ENCODE results near the gene SUPT6H.

The SUPT6H gene

DNA sequence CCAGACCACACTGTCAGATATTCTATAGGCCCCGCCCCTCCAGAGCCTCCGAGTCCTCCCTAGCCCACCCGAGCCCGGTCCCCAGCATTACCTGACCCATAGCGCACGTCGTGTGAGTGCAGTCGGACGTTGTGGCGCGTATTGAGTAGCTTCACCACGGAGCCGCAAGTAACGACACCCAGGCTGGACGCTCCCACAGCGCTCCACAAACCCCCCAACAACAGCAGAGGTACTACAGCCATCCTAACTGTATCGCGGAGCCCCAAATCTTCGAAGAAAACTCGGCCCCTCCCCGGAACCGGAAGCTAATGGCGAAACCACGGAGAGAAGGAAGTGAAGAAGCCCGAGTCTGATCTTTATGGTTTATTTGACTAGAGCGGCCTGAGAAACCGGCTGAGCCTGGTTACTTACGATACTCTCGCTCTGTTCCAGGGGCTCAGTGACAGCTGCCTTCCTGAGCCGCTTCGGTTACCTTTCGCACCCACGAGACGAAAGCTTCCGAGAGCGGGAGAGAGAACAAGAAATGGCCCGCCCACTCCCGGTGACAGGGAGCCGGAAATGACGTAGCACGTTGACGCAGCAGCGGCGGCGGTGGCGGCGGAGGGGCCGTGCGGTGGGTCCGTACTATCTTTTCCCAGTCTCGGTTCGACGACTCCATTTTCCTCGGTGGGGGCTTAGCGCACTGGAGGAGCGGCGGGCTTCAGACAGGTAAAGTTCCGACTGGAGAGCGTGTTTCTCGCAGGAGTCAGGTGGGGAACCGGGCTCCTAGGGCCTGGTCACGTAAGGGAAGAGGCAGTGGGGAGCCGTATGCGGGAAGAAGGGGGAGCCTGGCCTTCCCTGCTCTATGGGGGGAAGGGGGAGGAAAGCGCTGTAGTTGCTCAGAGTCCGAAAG is at the start of gene SUPT6H, which contains the start of gene SDF2:
TSS of gene SUPT6H (plus strand) at position 571 of the 892 bp plus-strand sequence. CDS start 11,197 bp downstream, outside the sequence.
TSS of gene SDF2 (minus strand) at position 272 of the 892 bp plus-strand sequence. CDS start at position 242, 30 bp downstream.
- peaks cover 9% of the 10 kb centered on the region for H3K4me1 ChIP-seq
- in situ Hi-C loops (cut with MboI; ENCODE audit: low sequenced_read_pairs): no loop called here
- DNase-seq (ENCODE audit: low spot score in 2 of 2): peak; percentile 85 to 95
- peak within 1 kb of the TSS; percentile 63 for H3K4me3 ChIP-seq
- H3K9me3 ChIP-seq: 0 out of 2 replicates have a peak, but pooled peaks cover 7% of the 10 kb centered on the region
- H3K27me3 ChIP-seq (ENCODE audit: low read depth): no peaks in the 10 kb centered on the region
- H3K36me3 ChIP-seq (replicated peaks): peaks cover 35% of the 10 kb centered on the region

DNA sequence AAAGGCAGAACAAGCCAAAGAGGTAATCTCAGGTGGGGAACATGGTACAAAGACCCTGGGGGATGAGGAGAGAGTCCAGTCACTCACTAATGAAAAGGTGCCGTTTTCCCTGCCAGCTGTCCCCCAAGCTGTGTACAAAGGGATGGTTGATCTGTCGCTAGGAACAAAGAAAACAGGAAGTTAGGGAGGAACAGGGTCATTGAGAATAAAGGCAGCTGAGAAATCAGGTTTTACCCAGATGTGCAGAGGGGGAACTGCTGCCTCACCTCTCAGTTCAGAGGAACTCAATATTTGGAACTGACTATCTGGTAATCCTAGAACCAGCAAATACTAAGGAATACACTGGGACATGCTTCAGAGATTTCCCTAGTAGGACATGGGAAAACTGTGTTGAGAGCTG is 49.5 kb upstream of the SUPT6H start:
- Histone ChIP-seq H3K4me3 (no peak overlapping the region), H3K9me3 (no peaks in the 10 kb centered on the region), H3K36me3 (replicated peaks) (peaks cover 54% of the 10 kb centered on the region), H3K27me3 (ENCODE audit: low read depth) (no peaks in the 10 kb centered on the region), H3K4me1 (no peaks in the 10 kb centered on the region)
- no peak for DNase-seq (ENCODE audit: low spot score in 2 of 2)
- in situ Hi-C loops (cut with MboI; ENCODE audit: low sequenced_read_pairs): loop anchor here (5.0 kb wide), 1 partner anchor 115 kb away; no protein-coding TSS in a partner anchor

- H3K27me3 ChIP-seq (ENCODE audit: low read depth): no peaks in the 10 kb centered on the region
- in situ Hi-C loops (cut with MboI; ENCODE audit: low sequenced_read_pairs): loop anchor here (5.0 kb wide), 1 partner anchor 116 kb away; no protein-coding TSS in a partner anchor
- no peak overlapping the region for H3K4me3 ChIP-seq
- H3K36me3 ChIP-seq (replicated peaks): peaks cover 57% of the 10 kb centered on the region
- H3K4me1 ChIP-seq: no peaks in the 10 kb centered on the region
- H3K9me3 ChIP-seq: no peaks in the 10 kb centered on the region
- DNase-seq (ENCODE audit: low spot score in 2 of 2): peak; percentile 43 to 64
Observed at GRCh38 chr17:28612936-28613872, 48.8 kb upstream of the SUPT6H start.

GRCh38 chr17:28613931-28614381 is 48.0 kb upstream of the SUPT6H start, which contains the start of gene RSKR:
Gene RSKR, minus strand, starts transcription at chr17:28614185. Its CDS starts 24 bp downstream, at chr17:28614161.
- Histone ChIP-seq H3K4me3 (no peak within 1 kb of the TSS), H3K27me3 (ENCODE audit: low read depth) (no peaks in the 10 kb centered on the region), H3K4me1 (no peaks in the 10 kb centered on the region), H3K36me3 (replicated peaks) (peaks cover 65% of the 10 kb centered on the region), H3K9me3 (no peaks in the 10 kb centered on the region)
- DNase-seq (ENCODE audit: low spot score in 2 of 2): no peak
- in situ Hi-C loops (cut with MboI; ENCODE audit: low sequenced_read_pairs): loop anchor here (5.0 kb wide), 1 partner anchor 117 kb away; no protein-coding TSS in a partner anchor

- Histone ChIP-seq H3K27me3 (ENCODE audit: low read depth) (no peaks in the 10 kb centered on the region), H3K4me1 (no peaks in the 10 kb centered on the region), H3K4me3 (no peak overlapping the region), H3K9me3 (no peaks in the 10 kb centered on the region), H3K36me3 (replicated peaks) (peaks cover 79% of the 10 kb centered on the region)
- no peak for DNase-seq (ENCODE audit: low spot score in 2 of 2)
- in situ Hi-C loops (cut with MboI; ENCODE audit: low sequenced_read_pairs): no loop called here
Observed at GRCh38 chr17:28615260-28615940, 46.6 kb upstream of the SUPT6H start.

GRCh38 chr17:28616281-28616680 is 45.7 kb upstream of the SUPT6H start:
- in situ Hi-C loops (cut with MboI; ENCODE audit: low sequenced_read_pairs): no loop called here
- no peaks in the 10 kb centered on the region for H3K4me1 ChIP-seq
- no peaks in the 10 kb centered on the region for H3K9me3 ChIP-seq
- no peak for DNase-seq (ENCODE audit: low spot score in 2 of 2)
- H3K36me3 ChIP-seq (replicated peaks): peaks cover 84% of the 10 kb centered on the region
- H3K4me3 ChIP-seq: no peak overlapping the region
- H3K27me3 ChIP-seq (ENCODE audit: low read depth): no peaks in the 10 kb centered on the region

- in situ Hi-C loops (cut with MboI; ENCODE audit: low sequenced_read_pairs): no loop called here
- Histone ChIP-seq H3K4me3 (no peak overlapping the region), H3K27me3 (ENCODE audit: low read depth) (no peaks in the 10 kb centered on the region), H3K4me1 (no peaks in the 10 kb centered on the region), H3K36me3 (replicated peaks) (peaks cover 97% of the 10 kb centered on the region), H3K9me3 (no peaks in the 10 kb centered on the region)
- DNase-seq (ENCODE audit: low spot score in 2 of 2): no peak
Observed at GRCh38 chr17:28618464-28618863, 43.5 kb upstream of the SUPT6H start.

DNA sequence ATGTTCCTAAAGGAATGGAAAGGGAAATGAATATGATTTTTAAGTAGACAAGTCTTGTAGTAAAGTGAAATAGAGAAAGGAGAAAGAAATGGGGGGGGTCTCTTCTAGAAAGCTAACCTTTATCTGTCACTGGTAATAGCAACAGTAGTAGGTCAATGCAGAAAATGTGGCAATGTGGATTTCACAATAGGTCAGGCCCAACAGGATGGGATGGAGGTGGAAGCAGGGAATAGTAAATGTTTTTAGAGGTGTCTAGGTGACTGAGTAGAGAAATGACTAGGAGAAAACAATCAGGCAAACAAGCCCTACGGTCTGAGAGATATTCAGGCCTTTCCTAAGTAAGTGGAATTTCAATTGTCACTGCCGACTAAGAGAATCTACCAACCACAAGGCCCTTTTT is 42.0 kb upstream of the SUPT6H start:
- Histone ChIP-seq H3K4me1 (no peaks in the 10 kb centered on the region), H3K27me3 (ENCODE audit: low read depth) (no peaks in the 10 kb centered on the region), H3K9me3 (no peaks in the 10 kb centered on the region), H3K36me3 (replicated peaks) (peaks cover 99% of the 10 kb centered on the region), H3K4me3 (no peak overlapping the region)
- DNase-seq (ENCODE audit: low spot score in 2 of 2): no peak
- in situ Hi-C loops (cut with MboI; ENCODE audit: low sequenced_read_pairs): no loop called here

- H3K9me3 ChIP-seq: no peaks in the 10 kb centered on the region
- H3K4me1 ChIP-seq: no peaks in the 10 kb centered on the region
- in situ Hi-C loops (cut with MboI; ENCODE audit: low sequenced_read_pairs): no loop called here
- H3K27me3 ChIP-seq (ENCODE audit: low read depth): no peaks in the 10 kb centered on the region
- DNase-seq (ENCODE audit: low spot score in 2 of 2): no peak
- peaks cover 97% of the 10 kb centered on the region for H3K36me3 ChIP-seq (replicated peaks)
- no peak overlapping the region for H3K4me3 ChIP-seq
Observed at GRCh38 chr17:28622186-28622585, 39.8 kb upstream of the SUPT6H start.

DNA sequence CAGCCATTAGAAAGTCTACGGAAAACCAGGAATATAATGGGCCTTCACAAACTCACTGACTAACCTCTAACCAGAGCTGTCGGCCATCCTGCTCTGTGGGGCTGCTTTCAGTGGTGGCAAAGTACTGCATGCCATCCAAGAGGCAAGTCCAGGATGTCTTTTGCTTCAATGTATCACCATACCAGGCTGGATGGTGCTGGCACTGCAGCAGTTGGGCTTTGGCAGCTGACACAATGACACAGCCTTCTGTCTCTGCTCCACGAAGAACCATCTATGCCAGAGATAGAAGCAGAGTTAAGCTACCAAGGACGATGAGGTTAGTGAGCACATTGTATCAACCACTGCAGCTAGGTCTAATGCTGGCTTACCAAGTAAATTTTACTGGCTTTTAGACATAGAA is 38.3 kb upstream of the SUPT6H start:
- Histone ChIP-seq H3K4me1 (no peaks in the 10 kb centered on the region), H3K36me3 (replicated peaks) (peaks cover 96% of the 10 kb centered on the region), H3K4me3 (no peak overlapping the region), H3K9me3 (no peaks in the 10 kb centered on the region), H3K27me3 (ENCODE audit: low read depth) (no peaks in the 10 kb centered on the region)
- in situ Hi-C loops (cut with MboI; ENCODE audit: low sequenced_read_pairs): no loop called here
- no peak for DNase-seq (ENCODE audit: low spot score in 2 of 2)

DNA sequence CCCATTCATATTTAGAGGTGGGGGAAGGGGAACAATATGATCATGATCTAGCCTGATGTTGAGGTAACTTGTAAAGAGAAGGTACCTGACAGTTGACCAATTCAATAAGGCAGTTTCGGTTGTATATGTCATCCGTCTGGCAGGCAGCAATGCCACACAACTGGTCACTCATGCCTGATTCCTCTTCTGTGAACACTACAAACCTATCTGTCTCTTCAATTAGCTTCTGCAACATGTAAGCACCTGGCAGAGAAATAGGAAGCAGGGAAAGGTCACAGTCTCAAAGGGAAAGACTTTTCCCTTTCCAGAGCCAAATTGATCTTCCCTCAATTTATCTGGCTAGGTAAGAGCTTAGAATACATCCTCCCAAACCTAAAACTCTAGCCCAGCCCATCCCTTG is 37.9 kb upstream of the SUPT6H start:
- DNase-seq (ENCODE audit: low spot score in 2 of 2): no peak
- Histone ChIP-seq H3K9me3 (no peaks in the 10 kb centered on the region), H3K4me3 (no peak overlapping the region), H3K36me3 (replicated peaks) (peaks cover 96% of the 10 kb centered on the region), H3K27me3 (ENCODE audit: low read depth) (no peaks in the 10 kb centered on the region), H3K4me1 (no peaks in the 10 kb centered on the region)
- in situ Hi-C loops (cut with MboI; ENCODE audit: low sequenced_read_pairs): no loop called here

DNA sequence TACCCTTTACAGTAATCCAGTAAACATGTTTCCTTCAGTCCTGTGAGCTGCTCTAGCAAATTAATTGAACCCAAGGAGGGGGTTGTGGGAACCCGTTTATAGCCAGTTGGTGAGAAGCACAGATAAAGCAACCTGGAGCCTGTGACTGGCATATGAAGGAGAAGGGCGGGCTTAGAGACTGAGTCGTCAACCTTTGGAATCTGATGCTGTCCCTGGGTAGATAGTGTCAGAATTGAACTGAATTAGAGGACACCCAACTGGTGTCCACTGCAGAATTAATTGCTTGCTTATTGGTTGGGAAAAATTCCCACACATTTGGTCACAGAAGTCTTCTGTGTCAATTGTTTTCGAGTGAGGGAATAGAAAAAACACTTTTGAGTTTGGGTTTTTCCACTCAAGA is 35.2 kb upstream of the SUPT6H start:
- no peaks in the 10 kb centered on the region for H3K9me3 ChIP-seq
- no peaks in the 10 kb centered on the region for H3K27me3 ChIP-seq (ENCODE audit: low read depth)
- no peak for DNase-seq (ENCODE audit: low spot score in 2 of 2)
- in situ Hi-C loops (cut with MboI; ENCODE audit: low sequenced_read_pairs): no loop called here
- H3K36me3 ChIP-seq (replicated peaks): peaks cover 95% of the 10 kb centered on the region
- no peak overlapping the region for H3K4me3 ChIP-seq
- H3K4me1 ChIP-seq: no peaks in the 10 kb centered on the region

Data from HAP-1 (cell line).